ENCODE data around the gene SMPD3. TPM values are rescaled to one million over a fixed set of nuclear protein-coding genes. Genes with fewer than 3 reads are reported as not detected.

SMPD3 gene
- total RNA-seq, 2 experiments from 2014 or later, result 0.89 to 1.1 TPM

DNA sequence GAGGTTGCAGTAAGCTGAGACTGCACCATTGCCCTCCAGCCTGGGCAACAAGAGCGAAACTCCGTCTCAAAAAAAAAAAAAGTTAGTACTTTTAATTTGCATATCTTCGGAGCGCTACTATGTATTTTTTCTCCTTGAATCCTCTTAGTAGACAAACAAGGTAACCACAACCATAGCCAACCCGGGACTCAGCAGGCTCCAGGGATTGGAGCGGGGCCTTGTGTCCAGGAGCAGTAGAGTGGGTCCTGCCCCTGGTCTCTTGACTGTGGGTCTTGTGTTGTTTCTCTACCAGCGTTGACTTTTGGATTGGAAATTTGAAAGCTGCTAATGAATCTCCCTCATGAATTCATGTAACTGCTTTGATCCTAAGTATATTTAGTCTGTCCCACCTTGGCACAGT, 105.2 kb downstream of the SMPD3 start:
- no peaks in the 10 kb centered on the region for H3K27me3 ChIP-seq (ENCODE audit: control insufficient read depth in 1 of 2, insufficient read depth in 2 of 2, low read length in 2 of 2)
- ChIA-PET POLR2A (no interaction called here), CTCF (no interaction called here)
- TF ChIP-seq, protein P1, sequence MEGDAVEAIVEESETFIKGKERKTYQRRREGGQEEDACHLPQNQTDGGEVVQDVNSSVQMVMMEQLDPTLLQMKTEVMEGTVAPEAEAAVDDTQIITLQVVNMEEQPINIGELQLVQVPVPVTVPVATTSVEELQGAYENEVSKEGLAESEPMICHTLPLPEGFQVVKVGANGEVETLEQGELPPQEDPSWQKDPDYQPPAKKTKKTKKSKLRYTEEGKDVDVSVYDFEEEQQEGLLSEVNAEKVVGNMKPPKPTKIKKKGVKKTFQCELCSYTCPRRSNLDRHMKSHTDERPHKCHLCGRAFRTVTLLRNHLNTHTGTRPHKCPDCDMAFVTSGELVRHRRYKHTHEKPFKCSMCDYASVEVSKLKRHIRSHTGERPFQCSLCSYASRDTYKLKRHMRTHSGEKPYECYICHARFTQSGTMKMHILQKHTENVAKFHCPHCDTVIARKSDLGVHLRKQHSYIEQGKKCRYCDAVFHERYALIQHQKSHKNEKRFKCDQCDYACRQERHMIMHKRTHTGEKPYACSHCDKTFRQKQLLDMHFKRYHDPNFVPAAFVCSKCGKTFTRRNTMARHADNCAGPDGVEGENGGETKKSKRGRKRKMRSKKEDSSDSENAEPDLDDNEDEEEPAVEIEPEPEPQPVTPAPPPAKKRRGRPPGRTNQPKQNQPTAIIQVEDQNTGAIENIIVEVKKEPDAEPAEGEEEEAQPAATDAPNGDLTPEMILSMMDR (IDR thresholded peaks at IDR 0.05), result no peak
- Mint-ChIP-seq H3K27ac (no peak overlapping the region), H3K4me1 (ENCODE audit: low read depth) (no peaks in the 10 kb centered on the region), H3K4me3 (no peak overlapping the region), H3K36me3 (ENCODE audit: low read depth) (peaks cover 92% of the 10 kb centered on the region), H3K27me3 (no peaks in the 10 kb centered on the region), H3K9me3 (no peaks in the 10 kb centered on the region)
- no peak overlapping the region for H3K27ac ChIP-seq (ENCODE audit: low read depth in 1 of 2, low read length in 2 of 2)
- peaks cover 84% of the 10 kb centered on the region for H3K36me3 ChIP-seq (ENCODE audit: insufficient read depth, low read length)
- H3K4me1 ChIP-seq (ENCODE audit: insufficient read depth, low read length), result no peaks in the 10 kb centered on the region
- no peak overlapping the region for H3K4me3 ChIP-seq (ENCODE audit: low read length)
- no peak for ATAC-seq (ENCODE audit: poor library complexity)
- H3K9me3 ChIP-seq (ENCODE audit: control insufficient read depth in 1 of 2, insufficient read depth in 1 of 2, low read length in 2 of 2), result no peaks in the 10 kb centered on the region
- intact Hi-C loops (cut with DNase I, micrococcal nuclease), result no loop called here
- no peak for DNase-seq

DNA sequence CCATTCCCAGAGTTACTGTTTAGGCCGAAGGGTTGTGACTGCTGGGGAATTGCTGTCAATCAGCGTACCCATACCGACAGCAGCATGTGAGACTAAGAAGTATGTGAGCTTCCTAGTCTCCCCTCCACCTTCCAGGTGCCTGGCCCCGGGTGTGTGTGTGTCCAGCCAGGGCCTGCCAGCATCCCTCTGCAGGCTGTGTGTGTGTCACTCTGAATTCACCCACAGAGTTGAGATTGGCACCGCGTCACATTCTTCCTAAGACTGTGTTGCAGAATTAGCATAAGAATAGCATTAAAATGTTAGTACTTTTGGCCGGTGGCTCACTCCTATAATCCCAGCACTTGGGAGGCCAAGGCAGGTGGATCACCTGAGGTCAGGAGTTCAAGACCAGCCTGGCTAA, 105.7 kb downstream of the SMPD3 start:
- Mint-ChIP-seq H3K36me3 (ENCODE audit: low read depth) (peaks cover 92% of the 10 kb centered on the region), H3K27ac (no peak overlapping the region), H3K4me1 (ENCODE audit: low read depth) (no peaks in the 10 kb centered on the region), H3K4me3 (no peak overlapping the region), H3K27me3 (no peaks in the 10 kb centered on the region), H3K9me3 (no peaks in the 10 kb centered on the region)
- Histone ChIP-seq H3K4me1 (ENCODE audit: insufficient read depth, low read length) (no peaks in the 10 kb centered on the region), H3K27me3 (ENCODE audit: control insufficient read depth in 1 of 2, insufficient read depth in 2 of 2, low read length in 2 of 2) (no peaks in the 10 kb centered on the region), H3K4me3 (ENCODE audit: low read length) (no peak overlapping the region), H3K36me3 (ENCODE audit: insufficient read depth, low read length) (peaks cover 84% of the 10 kb centered on the region), H3K27ac (ENCODE audit: low read depth in 1 of 2, low read length in 2 of 2) (no peak overlapping the region), H3K9me3 (ENCODE audit: control insufficient read depth in 1 of 2, insufficient read depth in 1 of 2, low read length in 2 of 2) (no peaks in the 10 kb centered on the region)
- POLR2A ChIA-PET, result no interaction called here
- intact Hi-C loops (cut with DNase I, micrococcal nuclease), result no loop called here
- CTCF ChIA-PET, result interaction anchor here (1.0 kb wide), 1 partner anchor 14 kb away, joined by 4 read pairs; no protein-coding TSS in a partner anchor
- TF ChIP-seq, protein P1 (IDR thresholded peaks at IDR 0.05), result no peak
- DNase-seq (no peak), ATAC-seq (ENCODE audit: poor library complexity) (no peak)

- no peak for ATAC-seq (ENCODE audit: poor library complexity)
- no peak overlapping the region for H3K4me3 Mint-ChIP-seq
- H3K9me3 ChIP-seq (ENCODE audit: control insufficient read depth in 1 of 2, insufficient read depth in 1 of 2, low read length in 2 of 2), result no peaks in the 10 kb centered on the region
- ChIA-PET POLR2A (no interaction called here), CTCF (no interaction called here)
- no peak for DNase-seq
- H3K36me3 Mint-ChIP-seq (ENCODE audit: low read depth), result peaks cover 86% of the 10 kb centered on the region
- H3K4me1 ChIP-seq (ENCODE audit: insufficient read depth, low read length), result no peaks in the 10 kb centered on the region
- H3K36me3 ChIP-seq (ENCODE audit: insufficient read depth, low read length), result peaks cover 70% of the 10 kb centered on the region
- H3K27ac ChIP-seq (ENCODE audit: low read depth in 1 of 2, low read length in 2 of 2), result no peak overlapping the region
- H3K4me1 Mint-ChIP-seq (ENCODE audit: low read depth), result no peaks in the 10 kb centered on the region
- no peaks in the 10 kb centered on the region for H3K27me3 ChIP-seq (ENCODE audit: control insufficient read depth in 1 of 2, insufficient read depth in 2 of 2, low read length in 2 of 2)
- TF ChIP-seq, protein P1 (IDR thresholded peaks at IDR 0.05), result no peak
- H3K9me3 Mint-ChIP-seq, result no peaks in the 10 kb centered on the region
- no peaks in the 10 kb centered on the region for H3K27me3 Mint-ChIP-seq
- no peak overlapping the region for H3K4me3 ChIP-seq (ENCODE audit: low read length)
- H3K27ac Mint-ChIP-seq, result no peak overlapping the region
- intact Hi-C loops (cut with DNase I, micrococcal nuclease), result no loop called here
Measured at GRCh38 chr16:68339214-68339613, 109.1 kb downstream of the SMPD3 start.
